Motor neuron (in vitro differentiated cells): Measurements from ENCODE around the gene RAMP3. TPM values are rescaled to one million over a fixed set of nuclear protein-coding genes. Genes with fewer than 3 reads are reported as not detected.
"Not testable (repeated sequence)": the region's sequence is repeated elsewhere in the genome, so short reads cannot be mapped to it uniquely, and the experiment has no call there.

Source experiments
- ATAC-seq, 8 experiments: fragments of 200-7000 bp; cut with Tn5 transposase; replicated peaks in 6 of 8; 2 replicates each; pipeline ENCODE4 v1.8.0; 2021; ENCODE audit warnings: mild to moderate bottlenecking in 8 of 8, moderate library complexity in 8 of 8
- H3K27ac ChIP-seq, 2 donors: fragments of 250-450 bp; sonication (Bioruptor Pico); 2 replicates each; pipeline ENCODE4 v1.9.0; 2021; ENCODE audit warnings: antibody characterized with exemption in 2 of 2, mild to moderate bottlenecking in 2 of 2, moderate library complexity in 1 of 2
- H3K4me1 ChIP-seq, 2 donors: fragments of 250-450 bp; sonication (Bioruptor Pico); replicated peaks in 1 of 2; 2 replicates each; pipeline ENCODE4 v1.6.1; 2021; ENCODE audit warnings: antibody characterized with exemption in 2 of 2, mild to moderate bottlenecking in 2 of 2, moderate library complexity in 1 of 2
- H3K4me3 ChIP-seq, 5 donors: fragments of 250-450 bp; sonication (Bioruptor Pico); 2 replicates each; pipeline ENCODE4 v1.9.0; 2021; ENCODE audit warnings: antibody characterized with exemption in 5 of 5, mild to moderate bottlenecking in 5 of 5, moderate library complexity in 4 of 5
- WGBS, 10 experiments: fragments of 450-650 bp; shearing (Covaris generic); methylation state at CpG; one replicate each; pipeline ENCODE4 v1.0.0; 2022; 5-methylcytosine and 5-hydroxymethylcytosine counted together
- in situ Hi-C, 9 experiments: fragments of 400-800 bp; cut with MboI; loops; one replicate each; pipeline ENCODE4 v1.15.0; 2021; ENCODE audit warnings: low sequenced_read_pairs in 9 of 9, low pct_unique_long_range_greater_than_20kb in 2 of 9; ENCODE audit not compliant: unreplicated experiment in 9 of 9
- total RNA-seq, 8 experiments: library from RNA; unstranded; fragments of 300-600 nt; gene quantifications; 2 replicates each; pipeline versions ENCODE4 v1.2.3 to v1.2.4, GENCODE V29; 2022

Gene RAMP3
- total RNA-seq, 8 experiments from 2014 or later = 0.13 to 0.71 (median 0.31) TPM; not detected in 5

- H3K4me1 ChIP-seq = peaks cover 4 to 8% of the 10 kb centered on the region in 2 donors
- WGBS, 10 experiments = 40 to 90% (median 68%) methylated on average over 2 to 4 of the region's 9 CpGs; no CpG with 5 or more reads in 6 of the 10 experiments
- H3K27ac ChIP-seq = no peak overlapping the region
- ATAC-seq = no peak
- no peak overlapping the region for H3K4me3 ChIP-seq
- in situ Hi-C loops = loop anchor here in 6 of 9 experiments (25.0 kb wide), 2 partner anchors 100 to 700 kb away; partner anchors contain the start of gene CCDC201 (in 5 of the 6)
These were observed 4.3 kb downstream of the RAMP3 start for GRCh38 chr7:45161842-45162241.

DNA sequence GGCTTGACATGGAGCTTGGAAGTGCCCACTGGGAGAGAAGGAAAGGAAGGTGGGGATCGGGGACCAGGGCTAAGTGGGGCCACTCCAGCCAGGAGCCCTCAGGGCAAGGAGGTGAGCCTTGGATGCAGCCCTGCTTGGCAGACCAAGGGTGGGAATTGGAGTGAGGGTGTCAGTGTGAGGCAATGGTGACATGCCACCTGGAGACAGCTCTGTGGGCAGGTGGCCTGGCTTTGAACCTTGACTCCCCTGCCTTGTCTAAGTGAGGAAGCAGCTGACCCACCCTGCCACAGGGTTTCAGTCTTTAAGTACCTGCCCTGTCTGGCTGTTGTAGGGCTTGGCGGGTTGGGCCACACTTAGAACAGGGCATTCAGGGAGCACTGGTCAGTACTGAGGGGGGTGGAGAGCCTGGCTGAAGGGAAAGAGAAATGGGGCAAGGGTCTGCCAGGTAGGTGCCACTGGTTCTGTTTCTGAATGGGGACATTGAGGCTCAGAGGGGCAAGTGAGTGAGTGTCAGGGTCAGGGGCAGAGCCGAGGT, 4.8 kb downstream of the RAMP3 start:
- 0 to 100% (median 35%) methylated on average over 1 to 2 of the region's 3 CpGs; no CpG with 5 or more reads in 6 of the 10 experiments for WGBS, 10 experiments
- no peak for ATAC-seq
- Histone ChIP-seq H3K4me1 (peaks cover 4 to 8% of the 10 kb centered on the region in 2 donors), H3K4me3 (no peak overlapping the region), H3K27ac (no peak overlapping the region)
- in situ Hi-C loops = loop anchor here in 6 of 9 experiments (25.0 kb wide), 2 partner anchors 100 to 700 kb away; partner anchors contain the start of gene CCDC201 (in 5 of the 6)

DNA sequence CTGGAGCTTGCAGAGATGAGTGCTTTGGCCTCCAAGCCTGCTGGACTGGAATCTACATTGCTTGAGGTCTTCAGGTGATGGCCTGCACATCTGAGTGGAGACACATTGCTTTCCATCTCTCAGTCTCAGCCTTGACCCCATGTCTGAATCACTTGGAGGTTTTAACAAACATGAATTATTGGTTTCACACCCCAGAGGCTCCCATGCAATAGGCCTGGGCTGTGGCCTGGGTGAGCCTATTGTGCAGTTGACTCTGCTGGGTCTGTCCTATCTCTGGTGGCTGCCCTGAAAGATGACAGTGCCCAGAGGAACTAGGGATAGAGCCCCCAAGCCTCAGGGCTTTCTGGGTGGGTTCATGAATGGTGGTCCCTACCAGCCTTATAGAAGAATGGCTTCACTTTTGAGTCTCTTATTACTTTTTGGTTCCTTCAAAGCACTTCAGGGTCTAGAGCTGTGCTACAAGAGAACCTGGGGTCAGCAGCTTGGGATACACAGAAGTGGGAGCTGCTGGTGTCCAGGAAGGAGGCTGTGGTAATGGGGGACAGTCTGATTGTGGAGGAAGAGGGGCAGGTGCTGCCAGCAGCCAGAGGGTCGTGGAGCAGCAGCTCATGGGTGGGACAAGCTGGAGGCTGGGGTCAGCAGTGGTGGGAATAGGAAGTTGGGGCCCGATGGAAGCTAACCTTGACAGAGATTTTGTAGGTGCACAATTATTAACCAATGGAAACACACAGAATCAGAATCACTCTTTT, 5.5 kb downstream of the RAMP3 start:
- no peak overlapping the region for H3K4me3 ChIP-seq
- ATAC-seq = no peak
- H3K4me1 ChIP-seq = peaks cover 4 to 8% of the 10 kb centered on the region in 2 donors
- H3K27ac ChIP-seq = no peak overlapping the region
- 0 to 89% (median 67%) methylated on average over 1 to 2 of the region's 2 CpGs; no CpG with 5 or more reads in 5 of the 10 experiments for WGBS, 10 experiments
- in situ Hi-C loops = loop anchor here in 6 of 9 experiments (25.0 kb wide), 2 partner anchors 99 to 699 kb away; partner anchors contain the start of gene CCDC201 (in 5 of the 6)

DNA sequence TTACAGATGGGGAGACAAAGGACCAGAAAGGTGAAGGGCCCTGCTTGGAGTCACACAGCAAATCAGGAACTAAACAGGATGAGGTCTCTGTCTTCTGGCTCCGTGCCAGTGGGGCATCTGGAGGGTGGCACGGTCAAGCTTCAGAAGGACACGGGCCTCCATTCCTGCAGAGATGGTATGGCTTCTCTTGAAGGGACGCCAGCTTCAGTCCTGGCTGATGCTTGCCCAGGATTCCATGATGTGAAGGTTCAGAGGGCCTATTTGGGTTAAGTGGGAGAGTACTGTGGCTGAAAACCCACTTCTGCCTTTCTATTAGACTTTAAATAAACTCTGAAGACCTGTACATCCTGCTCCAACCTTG, 6.1 kb downstream of the RAMP3 start:
- no peak overlapping the region for H3K4me3 ChIP-seq
- WGBS, 10 experiments = 17 to 60% methylated on average over 1 to 2 of the region's 4 CpGs; no CpG with 5 or more reads in 8 of the 10 experiments
- in situ Hi-C loops = loop anchor here in 6 of 9 experiments (25.0 kb wide), 2 partner anchors 99 to 699 kb away; partner anchors contain the start of gene CCDC201 (in 5 of the 6)
- H3K4me1 ChIP-seq = peaks cover 4 to 8% of the 10 kb centered on the region in 2 donors
- H3K27ac ChIP-seq = no peak overlapping the region
- no peak for ATAC-seq

- in situ Hi-C loops = loop anchor here in 6 of 9 experiments (25.0 kb wide), 2 partner anchors 98 to 698 kb away; partner anchors contain the start of gene CCDC201 (in 5 of the 6)
- ATAC-seq, H3K27ac ChIP-seq, H3K4me1 ChIP-seq, H3K4me3 ChIP-seq: not testable (repeated sequence)
- WGBS, 10 experiments = 20 to 100% (median 60%) methylated on average over 1 to 3 of the region's 3 CpGs; no CpG with 5 or more reads in 1 of the 10 experiments
These were observed 6.7 kb downstream of the RAMP3 start for GRCh38 chr7:45164271-45164670.

GRCh38 chr7:45165857-45166256, 8.3 kb downstream of the RAMP3 start:
- 13 to 100% (median 50%) methylated on average over 1 to 3 of the region's 3 CpGs; no CpG with 5 or more reads in 1 of the 10 experiments for WGBS, 10 experiments
- Histone ChIP-seq H3K27ac (no peak overlapping the region), H3K4me1 (peaks cover under 1% of the 10 kb centered on the region in 2 donors), H3K4me3 (no peak overlapping the region)
- in situ Hi-C loops = loop anchor here in 6 of 9 experiments (25.0 kb wide), 2 partner anchors 96 to 696 kb away; partner anchors contain the start of gene CCDC201 (in 5 of the 6)
- ATAC-seq = no peak

GRCh38 chr7:45171946-45172345, 14.4 kb downstream of the RAMP3 start:
- Histone ChIP-seq H3K4me3 (no peak overlapping the region), H3K27ac (no peak overlapping the region), H3K4me1 (no peaks in the 10 kb centered on the region)
- ATAC-seq = no peak
- WGBS, 10 experiments = 80% methylated on average over 1 of the region's 1 CpG; no CpG with 5 or more reads in 9 of the 10 experiments
- in situ Hi-C loops = loop anchor here in 6 of 9 experiments (25.0 kb wide), 2 partner anchors 90 to 690 kb away; partner anchors contain the start of gene CCDC201 (in 5 of the 6)

DNA sequence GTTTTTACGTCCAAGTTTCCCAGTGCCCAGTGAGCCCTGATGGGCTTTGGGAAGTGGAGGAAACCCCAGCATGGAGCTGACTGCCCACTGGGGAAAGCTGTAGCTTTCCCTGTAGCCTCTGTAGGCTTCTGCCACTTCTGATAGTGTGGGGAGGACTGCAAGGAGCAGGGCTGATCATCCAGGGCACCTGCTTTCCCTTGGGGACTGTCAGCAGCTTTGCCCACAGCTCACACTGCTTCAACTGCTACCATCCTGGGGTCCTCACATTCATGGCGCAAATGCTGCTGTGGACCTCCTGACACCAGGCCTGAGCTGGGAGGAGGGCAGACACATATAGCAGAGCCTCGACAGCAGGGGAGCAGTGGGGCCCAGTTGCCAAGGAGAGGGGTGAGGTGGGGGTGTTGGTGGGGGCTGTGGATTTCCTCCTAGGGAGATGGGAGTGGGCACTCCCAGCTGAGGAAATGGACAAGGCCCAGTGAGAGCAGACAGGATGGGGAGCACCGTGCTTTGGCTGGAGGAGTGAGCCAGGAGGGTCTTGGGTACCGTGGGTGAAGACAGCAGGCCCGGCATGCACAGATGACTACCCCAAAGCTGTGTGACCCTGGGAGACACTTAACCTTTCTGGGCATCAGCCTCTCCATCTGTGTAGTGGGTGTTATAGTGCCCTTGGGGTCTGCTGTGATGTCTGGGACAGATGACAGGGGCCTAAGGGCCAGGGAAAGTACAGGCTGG, 16.2 kb downstream of the RAMP3 start:
- H3K27ac ChIP-seq = no peak overlapping the region
- in situ Hi-C loops = loop anchor here in 6 of 9 experiments (25.0 kb wide), 2 partner anchors 89 to 689 kb away; partner anchors contain the start of gene CCDC201 (in 5 of the 6)
- WGBS, 10 experiments = 0 to 100% (median 60%) methylated on average over 1 of the region's 6 CpGs; no CpG with 5 or more reads in 5 of the 10 experiments
- ATAC-seq = no peak
- no peaks in the 10 kb centered on the region for H3K4me1 ChIP-seq
- H3K4me3 ChIP-seq = no peak overlapping the region

DNA sequence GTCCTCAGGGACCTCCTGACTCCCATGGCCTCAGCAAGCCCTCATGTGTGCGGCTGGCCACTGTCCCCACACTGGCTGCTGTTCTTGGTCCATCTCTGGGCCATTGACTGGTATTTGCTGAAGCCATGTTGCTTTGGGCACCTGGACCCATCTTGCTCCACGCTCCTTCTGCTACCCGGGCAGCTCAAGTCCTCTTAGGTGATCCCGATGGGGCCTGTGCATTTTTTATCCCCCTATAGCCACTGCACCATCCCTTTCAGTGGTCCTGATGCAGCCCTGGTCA, 16.7 kb downstream of the RAMP3 start:
- Histone ChIP-seq H3K27ac (no peak overlapping the region), H3K4me3 (no peak overlapping the region), H3K4me1 (no peaks in the 10 kb centered on the region)
- no peak for ATAC-seq
- in situ Hi-C loops = loop anchor here in 6 of 9 experiments (25.0 kb wide), 2 partner anchors 88 to 688 kb away; partner anchors contain the start of gene CCDC201 (in 5 of the 6)
- WGBS, 10 experiments = 0 to 100% (median 47%) methylated on average over 1 of the region's 4 CpGs; no CpG with 5 or more reads in 6 of the 10 experiments

DNA sequence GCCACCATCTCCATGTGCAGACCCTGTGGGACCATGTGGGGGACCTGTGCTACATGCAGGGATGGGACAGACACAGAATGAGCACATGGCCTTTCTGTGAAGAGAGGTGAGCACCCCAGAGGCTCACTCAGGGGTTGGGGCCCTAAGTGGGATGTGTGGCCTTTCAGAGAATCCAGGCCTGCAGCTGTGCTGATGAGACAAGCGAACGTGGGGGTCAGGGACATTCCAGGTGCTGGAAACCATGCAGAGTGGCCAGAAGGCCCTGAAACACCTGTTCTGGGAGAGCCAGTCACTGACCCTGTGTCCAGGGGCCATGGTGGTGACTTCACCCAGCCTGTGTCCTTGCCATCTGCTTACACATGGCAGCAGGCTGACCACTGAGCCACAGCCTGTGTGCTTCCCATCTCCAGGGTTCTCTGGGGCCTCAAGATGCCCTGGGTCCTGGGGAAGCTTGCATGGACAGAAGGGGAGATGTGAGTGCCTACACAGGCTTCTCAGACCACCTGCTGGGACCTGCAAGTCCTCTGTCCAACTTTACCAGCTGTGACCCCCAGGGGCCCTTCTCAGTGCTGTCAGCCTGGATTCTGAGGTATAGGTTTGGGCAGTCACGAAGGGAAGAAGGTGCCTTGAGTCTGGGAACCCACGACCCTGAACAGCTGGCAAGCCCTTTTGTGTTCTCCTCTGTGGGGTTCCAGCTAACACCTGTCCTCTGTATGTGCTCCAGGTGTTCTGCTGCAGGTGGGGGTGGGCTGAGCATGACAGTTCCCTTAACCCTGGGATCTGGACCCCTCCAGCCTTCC, 17.6 kb downstream of the RAMP3 start:
- in situ Hi-C loops = loop anchor here in 6 of 9 experiments (25.0 kb wide), 2 partner anchors 87 to 687 kb away; partner anchors contain the start of gene CCDC201 (in 5 of the 6)
- Histone ChIP-seq H3K27ac (no peak overlapping the region), H3K4me1 (no peaks in the 10 kb centered on the region), H3K4me3 (no peak overlapping the region)
- 20 to 100% (median 53%) methylated on average over 1 to 3 of the region's 4 CpGs; no CpG with 5 or more reads in 7 of the 10 experiments for WGBS, 10 experiments
- no peak for ATAC-seq

DNA sequence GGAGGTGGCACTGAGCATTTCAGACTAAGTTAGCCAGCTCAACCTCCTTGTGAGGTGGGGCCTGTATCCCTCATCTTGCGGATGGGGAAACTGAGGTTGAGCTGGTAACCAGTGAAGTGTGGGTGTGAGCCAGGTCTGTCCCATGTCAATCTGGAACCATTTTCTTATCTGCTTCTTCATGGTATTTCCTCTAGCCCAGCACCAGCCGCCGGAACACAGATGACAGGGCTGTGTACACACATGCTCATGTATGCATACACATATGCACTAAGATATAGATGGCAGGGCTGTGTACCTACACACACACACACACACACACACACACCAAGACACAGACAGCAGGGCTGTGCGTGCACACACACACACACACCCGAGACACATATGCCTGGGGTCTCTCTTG, 18.5 kb downstream of the RAMP3 start:
- in situ Hi-C loops = no loop called here
- no peak for ATAC-seq
- Histone ChIP-seq H3K4me3 (no peak overlapping the region), H3K27ac (no peak overlapping the region), H3K4me1 (no peaks in the 10 kb centered on the region)
- 20 to 100% (median 92%) methylated on average over 1 to 2 of the region's 5 CpGs; no CpG with 5 or more reads in 3 of the 10 experiments for WGBS, 10 experiments
